A673 (cell line): ENCODE data around the gene ULK4. TPM values are rescaled to one million over a fixed set of nuclear protein-coding genes. Genes with fewer than 3 reads are reported as not detected.

Source experiments
- BruUV-seq: library from RNA; stranded (reverse); fragments of 400-500 nt; replicated peaks from 2 replicates; lab custom pipeline; 2021; lab: Mats Ljungman, UMichigan
- CTCF ChIA-PET: fragments of 300-600 bp; sonication (Branson Sonifier 250); formaldehyde crosslinking; loops from one replicate; lab custom pipeline; 2022; ENCODE audit warnings: antibody characterized with exemption; lab: Charles Lee
- POLR2A ChIA-PET: fragments of 300-600 bp; sonication (Branson Sonifier 250); formaldehyde crosslinking; loops from one replicate; lab custom pipeline; 2022; ENCODE audit warnings: antibody characterized with exemption; ENCODE audit not compliant: low non-redundant PET; lab: Charles Lee
- DNase-seq: peaks from one replicate; pipeline ENCODE4 v3.0.0-alpha.2; 2015; ENCODE audit warnings: low spot score
- H3K27ac ChIP-seq: fragments of 200-600 bp; sonication (generic); 2 replicates; pipeline ENCODE4 v1.5.1; 2016; ENCODE audit warnings: mixed run types, low read depth, mild to moderate bottlenecking, mixed read lengths, antibody characterized with exemption, low read length; ENCODE audit not compliant: poor library complexity, severe bottlenecking
- H3K27me3 ChIP-seq: fragments of 200-600 bp; sonication (generic); replicated peaks from 2 replicates; pipeline ENCODE4 v1.6.1; 2017; ENCODE audit warnings: mixed run types, low read depth, mild to moderate bottlenecking, mixed read lengths, antibody characterized with exemption, low read length; ENCODE audit not compliant: insufficient read depth, poor library complexity
- H3K36me3 ChIP-seq: fragments of 200-600 bp; sonication (generic); 2 replicates; pipeline ENCODE4 v1.6.1; 2016; ENCODE audit warnings: mixed run types, mild to moderate bottlenecking, mixed read lengths, antibody characterized with exemption, low read length; ENCODE audit not compliant: insufficient read depth, poor library complexity, severe bottlenecking
- H3K4me1 ChIP-seq: fragments of 200-600 bp; sonication (generic); 2 replicates; pipeline ENCODE4 v1.6.1; 2017; ENCODE audit warnings: mixed run types, mild to moderate bottlenecking, mixed read lengths, antibody characterized with exemption, low read length; ENCODE audit not compliant: insufficient read depth, poor library complexity, severe bottlenecking
- H3K4me3 ChIP-seq: fragments of 200-600 bp; sonication (generic); 2 replicates; pipeline ENCODE4 v1.5.1; 2016; ENCODE audit warnings: low read depth, mixed run types, mild to moderate bottlenecking, mixed read lengths, low read length; ENCODE audit not compliant: poor library complexity, severe bottlenecking
- H3K9me3 ChIP-seq: fragments of 200-600 bp; sonication (generic); 2 replicates; pipeline ENCODE4 v1.6.1; 2016; ENCODE audit warnings: mixed run types, low read depth, mild to moderate bottlenecking, mixed read lengths, antibody characterized with exemption, low read length; ENCODE audit not compliant: poor library complexity, severe bottlenecking
- EZH2 ChIP-seq: fragments of 200-600 bp; sonication (generic); IDR thresholded peaks from 2 replicates; pipeline ENCODE4 v1.6.1; 2017; ENCODE audit warnings: borderline replicate concordance, low read depth, mild to moderate bottlenecking, mixed read lengths, antibody characterized with exemption, low read length; ENCODE audit not compliant: poor library complexity, severe bottlenecking
- intact Hi-C: fragments of 100-400 bp; cut with micrococcal nuclease; formaldehyde crosslinking; loops from one replicate; pipeline ENCODE4 v1.10.0; 2022; ENCODE audit not compliant: unreplicated experiment
- total RNA-seq: library from RNA; stranded (reverse); gene quantifications from 2 replicates; pipeline ENCODE4 v1.2.3, GENCODE V29; 2021
- TF ChIP-seq, protein P1 (sequence below): fragments of 300-800, 200-600 bp; sonication (generic); conservative IDR thresholded peaks from 2 replicates; pipeline ENCODE4 v1.5.1; 2017; ENCODE audit warnings: low read depth, mild to moderate bottlenecking, antibody characterized with exemption, low read length, moderate library complexity, mixed read lengths

Gene ULK4
- total RNA-seq, 1 experiment from 2014 or later = 7.4 TPM

DNA sequence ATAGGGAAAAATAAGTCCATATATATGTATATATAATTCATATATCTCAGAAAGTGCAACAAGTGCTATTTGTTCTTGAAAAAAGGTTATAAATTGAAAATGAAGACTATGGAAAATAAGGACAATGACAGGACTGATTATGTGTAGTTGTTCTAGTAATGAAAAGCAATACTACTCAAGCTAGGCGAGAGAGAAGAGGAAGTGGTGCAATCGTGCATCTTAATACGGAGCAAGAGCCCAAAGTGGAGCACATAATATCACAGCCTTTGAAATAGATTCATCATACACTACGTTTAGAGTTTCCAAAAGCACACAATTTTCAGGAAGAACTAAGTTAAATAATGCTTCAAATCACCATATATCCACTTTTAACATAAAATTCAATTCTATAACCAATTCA lies 87.9 kb downstream of the ULK4 start:
- Histone ChIP-seq H3K9me3 (no peaks in the 10 kb centered on the region), H3K27ac (no peak overlapping the region), H3K4me3 (no peak overlapping the region), H3K27me3 (no peaks in the 10 kb centered on the region), H3K4me1 (no peaks in the 10 kb centered on the region), H3K36me3 (no peaks in the 10 kb centered on the region)
- TF ChIP-seq EZH2 = no peak
- TF ChIP-seq, protein P1, sequence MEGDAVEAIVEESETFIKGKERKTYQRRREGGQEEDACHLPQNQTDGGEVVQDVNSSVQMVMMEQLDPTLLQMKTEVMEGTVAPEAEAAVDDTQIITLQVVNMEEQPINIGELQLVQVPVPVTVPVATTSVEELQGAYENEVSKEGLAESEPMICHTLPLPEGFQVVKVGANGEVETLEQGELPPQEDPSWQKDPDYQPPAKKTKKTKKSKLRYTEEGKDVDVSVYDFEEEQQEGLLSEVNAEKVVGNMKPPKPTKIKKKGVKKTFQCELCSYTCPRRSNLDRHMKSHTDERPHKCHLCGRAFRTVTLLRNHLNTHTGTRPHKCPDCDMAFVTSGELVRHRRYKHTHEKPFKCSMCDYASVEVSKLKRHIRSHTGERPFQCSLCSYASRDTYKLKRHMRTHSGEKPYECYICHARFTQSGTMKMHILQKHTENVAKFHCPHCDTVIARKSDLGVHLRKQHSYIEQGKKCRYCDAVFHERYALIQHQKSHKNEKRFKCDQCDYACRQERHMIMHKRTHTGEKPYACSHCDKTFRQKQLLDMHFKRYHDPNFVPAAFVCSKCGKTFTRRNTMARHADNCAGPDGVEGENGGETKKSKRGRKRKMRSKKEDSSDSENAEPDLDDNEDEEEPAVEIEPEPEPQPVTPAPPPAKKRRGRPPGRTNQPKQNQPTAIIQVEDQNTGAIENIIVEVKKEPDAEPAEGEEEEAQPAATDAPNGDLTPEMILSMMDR = no peak
- no TSS peak for BruUV-seq
- POLR2A ChIA-PET = no interaction called here
- CTCF ChIA-PET = no interaction called here
- no peak for DNase-seq
- intact Hi-C loops = no loop called here

DNA sequence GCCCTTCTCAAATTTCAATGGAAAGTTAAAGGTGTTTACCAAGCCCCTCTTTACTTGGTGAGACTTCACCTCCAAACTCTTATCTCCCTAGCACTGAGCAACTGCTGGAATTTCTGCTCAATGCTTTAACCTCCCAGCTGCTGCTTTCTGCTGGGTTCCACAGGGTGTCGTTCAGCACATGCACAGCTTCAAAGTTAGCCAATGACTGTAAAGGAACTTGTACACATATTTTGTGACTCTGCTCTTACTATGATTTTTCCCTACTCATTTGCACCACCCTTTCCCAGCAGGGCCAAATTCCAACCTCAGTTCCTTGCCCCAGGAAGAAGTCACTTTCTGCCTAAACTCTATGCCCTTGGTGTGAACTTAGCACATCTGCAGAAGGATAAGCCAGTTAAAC lies 89.7 kb downstream of the ULK4 start:
- no peaks in the 10 kb centered on the region for H3K36me3 ChIP-seq
- CTCF ChIA-PET = no interaction called here
- no peaks in the 10 kb centered on the region for H3K9me3 ChIP-seq
- no peak for DNase-seq
- no peak overlapping the region for H3K4me3 ChIP-seq
- no peak overlapping the region for H3K27ac ChIP-seq
- POLR2A ChIA-PET = no interaction called here
- intact Hi-C loops = no loop called here
- no TSS peak for BruUV-seq
- H3K27me3 ChIP-seq = no peaks in the 10 kb centered on the region
- H3K4me1 ChIP-seq = no peaks in the 10 kb centered on the region
- TF ChIP-seq, protein P1 = no peak
- no peak for TF ChIP-seq EZH2

DNA sequence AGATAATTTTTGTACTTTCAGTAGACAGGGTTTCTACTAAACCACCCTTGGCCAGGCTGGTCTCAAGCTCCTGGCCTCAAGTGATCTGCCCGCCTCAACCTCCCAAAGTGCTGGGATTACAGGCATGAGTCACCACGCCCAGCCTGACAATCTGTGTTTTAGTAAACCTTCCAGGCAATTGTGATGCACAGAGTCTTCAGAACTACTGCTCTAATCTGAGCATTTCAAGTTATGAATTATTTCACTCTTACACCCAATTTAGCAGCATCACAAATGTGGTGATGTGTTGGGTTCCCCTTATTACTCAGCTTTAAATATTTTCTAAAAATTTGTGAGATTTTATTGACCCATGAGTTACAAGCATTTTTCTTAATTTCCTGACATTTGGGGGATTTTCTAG lies 94.4 kb downstream of the ULK4 start:
- Histone ChIP-seq H3K27me3 (no peaks in the 10 kb centered on the region), H3K9me3 (no peaks in the 10 kb centered on the region), H3K36me3 (no peaks in the 10 kb centered on the region), H3K4me3 (no peak overlapping the region), H3K4me1 (no peaks in the 10 kb centered on the region), H3K27ac (no peak overlapping the region)
- intact Hi-C loops = no loop called here
- DNase-seq = no peak
- POLR2A ChIA-PET = no interaction called here
- no TSS peak for BruUV-seq
- TF ChIP-seq, protein P1 = no peak
- TF ChIP-seq EZH2 = no peak
- CTCF ChIA-PET = no interaction called here
